Ascending aorta (tissue), 2 donors: ENCODE results near the gene BLTP2. TPM values are rescaled to one million over a fixed set of nuclear protein-coding genes. Genes with fewer than 3 reads are reported as not detected.

Experiments
- DNase-seq, 2 donors: peaks; one replicate each; pipeline ENCODE4 v3.0.0-alpha.2; 2019; ENCODE audit warnings: low spot score in 2 of 2
- H3K27ac ChIP-seq, 2 donors: fragments of 200-600 bp; sonication (generic); one replicate each; pipeline ENCODE4 v1.5.1; 2016 to 2017; ENCODE audit warnings: mild to moderate bottlenecking in 1 of 2
- H3K27me3 ChIP-seq: fragments of 200-600 bp; sonication (generic); one replicate; pipeline ENCODE4 v1.5.1; 2017
- H3K36me3 ChIP-seq, 2 donors: fragments of 200-600 bp; sonication (generic); one replicate each; pipeline ENCODE4 v1.5.1; 2016
- H3K4me1 ChIP-seq, 2 donors: fragments of 200-600 bp; sonication (generic); one replicate each; pipeline ENCODE4 v1.5.1; 2016 to 2017; ENCODE audit warnings: mild to moderate bottlenecking in 1 of 2
- H3K4me3 ChIP-seq, 2 donors: fragments of 200-600 bp; sonication (generic); one replicate each; pipeline ENCODE4 v1.5.1; 2016 to 2017; ENCODE audit warnings: mild to moderate bottlenecking in 1 of 2
- H3K9me3 ChIP-seq, 2 donors: fragments of 200-600 bp; sonication (generic); one replicate each; pipeline ENCODE4 v1.5.1; 2016
- intact Hi-C: fragments of 100-400 bp; cut with DNase I; formaldehyde crosslinking; loops from one replicate; pipeline ENCODE4 v1.15.1; 2023
- total RNA-seq: library from RNA; depleted of rRNA; stranded (reverse); fragments of >200 nt; gene quantifications from one replicate; pipeline ENCODE4 v1.1.0, GENCODE V29; 2016
- TF ChIP-seq, protein P1 (sequence below), 3 experiments: fragments of 200-600 bp in 2 of 3; fragments of 450-650 bp in 1 of 3; sonication (generic) in 2 of 3; IDR thresholded peaks; one replicate each; pipeline ENCODE4 v1.5.1; 2016 to 2019; ENCODE audit warnings: antibody characterized with exemption in 3 of 3, mild to moderate bottlenecking in 1 of 3, moderate library complexity in 1 of 3

BLTP2 gene
- total RNA-seq, 1 donor from 2014 or later, result 104 TPM

DNA sequence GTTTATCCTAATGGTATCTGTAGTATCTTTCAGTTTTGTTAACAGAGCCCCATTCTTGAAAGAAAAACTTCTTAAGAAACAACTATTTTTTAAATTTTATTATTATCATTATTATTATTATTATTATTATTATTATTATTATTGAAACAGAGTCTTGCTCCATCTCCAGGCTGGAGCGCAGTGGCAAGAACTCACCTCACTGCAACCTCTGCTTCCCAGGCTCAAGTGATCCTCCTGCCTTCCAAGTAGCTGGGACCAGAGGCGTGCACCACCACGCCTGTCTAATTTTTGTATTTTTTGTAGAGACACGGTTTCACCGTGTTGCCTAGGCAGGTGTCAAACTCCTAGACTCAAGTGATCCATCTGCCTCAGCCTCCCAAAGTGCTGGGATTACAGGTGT, 40.4 kb upstream of the BLTP2 start:
- TF ChIP-seq, protein P1, sequence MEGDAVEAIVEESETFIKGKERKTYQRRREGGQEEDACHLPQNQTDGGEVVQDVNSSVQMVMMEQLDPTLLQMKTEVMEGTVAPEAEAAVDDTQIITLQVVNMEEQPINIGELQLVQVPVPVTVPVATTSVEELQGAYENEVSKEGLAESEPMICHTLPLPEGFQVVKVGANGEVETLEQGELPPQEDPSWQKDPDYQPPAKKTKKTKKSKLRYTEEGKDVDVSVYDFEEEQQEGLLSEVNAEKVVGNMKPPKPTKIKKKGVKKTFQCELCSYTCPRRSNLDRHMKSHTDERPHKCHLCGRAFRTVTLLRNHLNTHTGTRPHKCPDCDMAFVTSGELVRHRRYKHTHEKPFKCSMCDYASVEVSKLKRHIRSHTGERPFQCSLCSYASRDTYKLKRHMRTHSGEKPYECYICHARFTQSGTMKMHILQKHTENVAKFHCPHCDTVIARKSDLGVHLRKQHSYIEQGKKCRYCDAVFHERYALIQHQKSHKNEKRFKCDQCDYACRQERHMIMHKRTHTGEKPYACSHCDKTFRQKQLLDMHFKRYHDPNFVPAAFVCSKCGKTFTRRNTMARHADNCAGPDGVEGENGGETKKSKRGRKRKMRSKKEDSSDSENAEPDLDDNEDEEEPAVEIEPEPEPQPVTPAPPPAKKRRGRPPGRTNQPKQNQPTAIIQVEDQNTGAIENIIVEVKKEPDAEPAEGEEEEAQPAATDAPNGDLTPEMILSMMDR (IDR thresholded peaks at IDR 0.05), result no peak
- no peaks in the 10 kb centered on the region for H3K27me3 ChIP-seq
- DNase-seq, result no peak
- no peaks in the 10 kb centered on the region for H3K4me1 ChIP-seq
- no peaks in the 10 kb centered on the region for H3K9me3 ChIP-seq
- H3K36me3 ChIP-seq, result peaks cover 100% of the 10 kb centered on the region in 2 donors
- H3K27ac ChIP-seq, result no peak overlapping the region
- no peak overlapping the region for H3K4me3 ChIP-seq
- intact Hi-C loops, result no loop called here

DNA sequence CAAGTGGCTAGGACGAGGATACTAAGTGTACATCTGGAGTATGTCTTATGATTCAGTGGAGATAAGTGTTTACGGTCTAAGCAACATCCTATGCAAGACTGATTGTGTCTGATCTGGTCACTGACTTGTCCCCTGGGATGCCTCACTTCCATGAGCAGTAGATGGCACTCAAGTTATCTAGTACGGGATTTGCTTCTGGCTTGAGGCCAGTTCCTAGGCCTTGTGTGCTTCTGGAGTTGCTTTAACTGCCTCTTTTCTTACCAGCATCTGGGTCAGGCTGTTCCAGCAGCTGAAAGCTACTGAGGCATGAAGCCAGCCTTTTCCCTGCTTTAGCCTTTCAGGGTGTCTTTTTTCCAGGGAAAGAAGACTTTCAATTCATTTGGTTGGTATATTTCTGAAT, 40.0 kb upstream of the BLTP2 start:
- Histone ChIP-seq H3K27me3 (no peaks in the 10 kb centered on the region), H3K36me3 (peaks cover 100% of the 10 kb centered on the region in 2 donors), H3K4me1 (no peaks in the 10 kb centered on the region), H3K9me3 (no peaks in the 10 kb centered on the region), H3K27ac (no peak overlapping the region), H3K4me3 (no peak overlapping the region)
- TF ChIP-seq, protein P1 (IDR thresholded peaks at IDR 0.05), result no peak
- no peak for DNase-seq
- intact Hi-C loops, result no loop called here

DNA sequence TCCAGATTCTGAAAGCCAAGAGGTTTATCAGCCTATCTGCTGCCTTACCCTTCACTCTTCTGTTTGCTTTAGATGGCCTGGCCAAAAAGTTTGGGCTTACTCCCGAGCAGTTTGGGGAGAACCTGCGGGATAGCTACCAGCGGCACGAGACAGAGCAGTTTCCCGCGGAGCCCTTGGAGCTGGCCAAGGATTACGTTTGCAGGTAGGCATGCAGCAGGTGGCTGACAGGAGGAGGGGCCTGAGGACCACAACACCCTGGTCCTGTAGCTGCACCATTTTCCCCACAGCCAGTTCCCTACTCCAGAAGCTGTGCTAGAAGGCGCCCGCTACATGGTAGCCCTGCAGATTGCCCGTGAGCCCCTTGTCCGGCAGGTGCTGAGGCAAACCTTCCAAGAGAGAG, 37.7 kb upstream of the BLTP2 start:
- no peaks in the 10 kb centered on the region for H3K4me1 ChIP-seq
- intact Hi-C loops, result no loop called here
- no peak overlapping the region for H3K27ac ChIP-seq
- DNase-seq, result no peak
- H3K36me3 ChIP-seq, result peaks cover 100% of the 10 kb centered on the region in 2 donors
- no peaks in the 10 kb centered on the region for H3K27me3 ChIP-seq
- TF ChIP-seq, protein P1 (IDR thresholded peaks at IDR 0.05), result no peak
- H3K4me3 ChIP-seq, result no peak overlapping the region
- H3K9me3 ChIP-seq, result no peaks in the 10 kb centered on the region

DNA sequence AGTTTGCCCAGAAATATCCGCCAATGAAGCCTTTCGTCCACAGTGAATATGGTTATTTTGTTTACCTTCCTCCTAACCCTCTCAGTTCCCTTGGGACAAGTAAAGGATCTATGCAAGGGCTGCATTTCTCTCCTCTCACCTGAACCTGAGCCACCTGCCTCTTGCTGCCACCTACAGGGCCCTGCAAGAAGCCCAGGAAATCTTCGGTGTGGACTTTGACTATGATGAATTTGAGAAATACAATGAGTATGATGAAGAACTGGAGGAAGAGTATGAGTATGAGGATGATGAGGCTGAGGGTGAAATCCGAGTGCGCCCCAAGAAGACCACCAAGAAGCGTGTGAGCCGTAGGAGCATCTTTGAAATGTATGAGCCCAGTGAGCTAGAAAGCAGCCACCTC, 31.0 kb upstream of the BLTP2 start:
- no peaks in the 10 kb centered on the region for H3K27me3 ChIP-seq
- H3K4me3 ChIP-seq, result no peak overlapping the region
- DNase-seq, result no peak
- no peaks in the 10 kb centered on the region for H3K4me1 ChIP-seq
- no peak overlapping the region for H3K27ac ChIP-seq
- H3K36me3 ChIP-seq, result peaks cover 95 to 100% of the 10 kb centered on the region in 2 donors
- H3K9me3 ChIP-seq, result no peaks in the 10 kb centered on the region
- TF ChIP-seq, protein P1 (IDR thresholded peaks at IDR 0.05), result no peak
- intact Hi-C loops, result no loop called here

DNA sequence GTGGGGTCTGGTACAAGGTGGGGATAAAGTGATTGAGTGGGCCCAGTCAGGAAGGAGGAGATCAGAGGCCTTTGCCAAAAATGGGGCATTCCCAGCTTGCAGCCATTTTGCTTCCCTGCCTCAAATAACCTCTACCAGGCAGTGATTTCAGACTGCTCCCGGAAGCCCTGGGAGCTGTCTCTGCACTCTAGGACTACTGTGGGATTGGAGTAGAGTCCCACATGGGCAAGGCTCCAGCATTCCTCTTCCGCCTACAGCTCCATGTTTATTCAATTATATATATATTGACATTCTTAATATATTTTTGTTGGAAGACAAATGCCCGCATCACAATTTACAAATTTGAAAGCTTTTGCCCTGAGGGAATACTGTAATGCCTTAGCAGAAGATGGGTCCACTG, 30.5 kb upstream of the BLTP2 start:
- DNase-seq, result no peak
- Histone ChIP-seq H3K4me3 (no peak overlapping the region), H3K27me3 (no peaks in the 10 kb centered on the region), H3K4me1 (no peaks in the 10 kb centered on the region), H3K27ac (no peak overlapping the region), H3K9me3 (no peaks in the 10 kb centered on the region), H3K36me3 (peaks cover 92 to 99% of the 10 kb centered on the region in 2 donors)
- TF ChIP-seq, protein P1 (IDR thresholded peaks at IDR 0.05), result no peak
- intact Hi-C loops, result no loop called here

DNA sequence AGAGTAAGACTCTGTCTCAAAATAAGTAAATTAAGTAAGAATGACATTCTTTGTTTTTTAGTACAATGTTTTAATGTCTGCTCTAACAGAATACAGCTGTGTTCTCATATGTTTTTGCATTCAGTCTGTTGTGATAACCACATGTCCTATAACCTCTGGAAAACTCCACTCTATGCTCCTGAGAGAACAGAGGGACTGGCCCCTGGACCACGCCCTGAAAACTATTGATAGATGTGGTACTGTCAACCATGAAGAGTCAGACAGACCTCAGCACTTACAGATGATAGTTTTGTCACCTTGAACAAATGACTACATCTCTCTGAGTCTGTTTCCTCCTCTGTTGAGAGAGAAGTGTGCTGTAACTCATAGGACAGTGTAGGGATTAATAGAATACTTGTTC, 25.0 kb upstream of the BLTP2 start:
- H3K27me3 ChIP-seq, result no peaks in the 10 kb centered on the region
- no peak overlapping the region for H3K4me3 ChIP-seq
- no peak for DNase-seq
- H3K4me1 ChIP-seq, result no peaks in the 10 kb centered on the region
- H3K9me3 ChIP-seq, result no peaks in the 10 kb centered on the region
- H3K36me3 ChIP-seq, result peaks cover 44 to 64% of the 10 kb centered on the region in 2 donors
- intact Hi-C loops, result no loop called here
- TF ChIP-seq, protein P1 (IDR thresholded peaks at IDR 0.05), result no peak
- H3K27ac ChIP-seq, result no peak overlapping the region
